Mesenteric fat pad (tissue), 1 donor: ENCODE measurements around the gene RAD51C. TPM values are rescaled to one million over a fixed set of nuclear protein-coding genes. Genes with fewer than 3 reads are reported as not detected.

Experiments
- total RNA-seq: library from RNA; stranded (reverse); fragmentation: NEBNext Ultra II Directional; extraction: Animal tissue kit (Norgen Biotek cat#: 25700); gene quantifications from one replicate; pipeline ENCODE4 v1.2.1, GENCODE V29; 2021
- donor health status: DM: yes; HTN: yes; CAD: no.

RAD51C gene
- total RNA-seq, 1 donor from 2014 or later, result 21.9 TPM

Other genes starting within 250 kb of the RAD51C start
- gene HSF5, start 204.2 kb upstream of the RAD51C start, total RNA-seq, result 0.06 TPM
- 38.1 TPM for gene MTMR4, start 178.0 kb upstream of the RAD51C start, total RNA-seq
- 0.10 TPM for gene TEX14, start 557 bp upstream of the RAD51C start, total RNA-seq
- gene PPM1E, start 63.3 kb downstream of the RAD51C start, total RNA-seq, result 0.13 TPM